HG03039 (cell line): ENCODE results near the gene RPL18.
"Not testable (repeated sequence)": the region's sequence is repeated elsewhere in the genome, so short reads cannot be mapped to it uniquely, and the experiment has no call there.

Experiments
- ATAC-seq: cut with Tn5 transposase; IDR thresholded peaks from one replicate; pipeline ENCODE4 v1.9.1; 2021; ENCODE audit warnings: mild to moderate bottlenecking, moderate library complexity; ENCODE audit not compliant: unreplicated experiment

RPL18 gene

GRCh38 chr19:48644839-48645619 is 26.1 kb upstream of the RPL18 start:
- ATAC-seq, result no peak

GRCh38 chr19:48644355-48644754 is 25.4 kb upstream of the RPL18 start:
- no peak for ATAC-seq

GRCh38 chr19:48642862-48643261 is 23.9 kb upstream of the RPL18 start:
- ATAC-seq, result no peak

- ATAC-seq, result no peak
Observed at GRCh38 chr19:48641850-48642249, 22.9 kb upstream of the RPL18 start.

GRCh38 chr19:48639483-48640375 is 20.8 kb upstream of the RPL18 start:
- ATAC-seq, result no peak

- ATAC-seq, result no peak
Observed at GRCh38 chr19:48638831-48639381, 19.9 kb upstream of the RPL18 start.

GRCh38 chr19:48637948-48638830 is 19.2 kb upstream of the RPL18 start:
- peak; percentile 5 for ATAC-seq

- ATAC-seq, result peak; percentile 66
Observed at GRCh38 chr19:48637449-48637947, 18.5 kb upstream of the RPL18 start.

- ATAC-seq, result no peak
Observed at GRCh38 chr19:48636859-48637448, 18.0 kb upstream of the RPL18 start, which contains the start of gene DBP. DBP (minus strand) TSS chr19:48637379; CDS start chr19:48636994, 385 bp downstream.

GRCh38 chr19:48635966-48636858 is 17.2 kb upstream of the RPL18 start:
- no peak for ATAC-seq

GRCh38 chr19:48635263-48635965 is 16.4 kb upstream of the RPL18 start:
- ATAC-seq, result no peak

- peak; percentile 30 for ATAC-seq
Observed at GRCh38 chr19:48634424-48635262, 15.7 kb upstream of the RPL18 start.

GRCh38 chr19:48634036-48634342 is 15.0 kb upstream of the RPL18 start:
- ATAC-seq, result no peak

- ATAC-seq, result no peak
Observed at GRCh38 chr19:48633148-48634035, 14.4 kb upstream of the RPL18 start.

GRCh38 chr19:48632692-48633147 is 13.7 kb upstream of the RPL18 start:
- no peak for ATAC-seq

- ATAC-seq, result not testable (repeated sequence)
Observed at GRCh38 chr19:48632286-48632685, 13.3 kb upstream of the RPL18 start.

GRCh38 chr19:48631225-48631624 is 12.2 kb upstream of the RPL18 start:
- ATAC-seq, result no peak
